Nephron (organoid): ENCODE data around the gene PTGER2.

Source experiments
- H3K27ac Mint-ChIP-seq, 3 experiments: 2 replicates each; pipeline ENCODE4 v1.8.0; 2020; ENCODE audit warnings: mixed read lengths in 3 of 3, mild to moderate bottlenecking in 2 of 3, moderate library complexity in 1 of 3
- H3K27me3 Mint-ChIP-seq: 2 replicates; pipeline ENCODE4 v1.8.0; 2021; ENCODE audit warnings: low read depth, mild to moderate bottlenecking, moderate library complexity, mixed read lengths
- H3K36me3 Mint-ChIP-seq: 2 replicates; pipeline ENCODE4 v1.8.0; 2020; ENCODE audit warnings: low read depth, mixed read lengths
- H3K4me1 Mint-ChIP-seq: 2 replicates; pipeline ENCODE4 v1.8.0; 2020; ENCODE audit warnings: mixed read lengths
- H3K4me3 Mint-ChIP-seq, 3 experiments: 2 replicates each; pipeline ENCODE4 v1.8.0; 2020; ENCODE audit warnings: mild to moderate bottlenecking in 3 of 3, mixed read lengths in 3 of 3, moderate library complexity in 2 of 3
- H3K9me3 Mint-ChIP-seq: 2 replicates; pipeline ENCODE4 v1.8.0; 2020; ENCODE audit warnings: mixed read lengths
- TF ChIP-seq, protein P1 (sequence below), 3 experiments: fragments of 200-600 bp; sonication (generic); IDR thresholded peaks; one replicate each; pipeline ENCODE4 v1.5.0; 2021; ENCODE audit warnings: antibody characterized with exemption in 3 of 3; ENCODE audit not compliant: unreplicated experiment in 3 of 3

PTGER2 gene

GRCh38 chr14:52328276-52328675, 14.2 kb downstream of the PTGER2 start:
- peaks cover 34% of the 10 kb centered on the region for H3K4me1 Mint-ChIP-seq
- no peak overlapping the region for H3K4me3 Mint-ChIP-seq
- no peaks in the 10 kb centered on the region for H3K27me3 Mint-ChIP-seq
- H3K9me3 Mint-ChIP-seq = peaks cover 17% of the 10 kb centered on the region
- H3K36me3 Mint-ChIP-seq = peaks cover 17% of the 10 kb centered on the region
- peak overlapping the region in 1 of 3 experiments; percentile 49 for H3K27ac Mint-ChIP-seq
- TF ChIP-seq, protein P1, sequence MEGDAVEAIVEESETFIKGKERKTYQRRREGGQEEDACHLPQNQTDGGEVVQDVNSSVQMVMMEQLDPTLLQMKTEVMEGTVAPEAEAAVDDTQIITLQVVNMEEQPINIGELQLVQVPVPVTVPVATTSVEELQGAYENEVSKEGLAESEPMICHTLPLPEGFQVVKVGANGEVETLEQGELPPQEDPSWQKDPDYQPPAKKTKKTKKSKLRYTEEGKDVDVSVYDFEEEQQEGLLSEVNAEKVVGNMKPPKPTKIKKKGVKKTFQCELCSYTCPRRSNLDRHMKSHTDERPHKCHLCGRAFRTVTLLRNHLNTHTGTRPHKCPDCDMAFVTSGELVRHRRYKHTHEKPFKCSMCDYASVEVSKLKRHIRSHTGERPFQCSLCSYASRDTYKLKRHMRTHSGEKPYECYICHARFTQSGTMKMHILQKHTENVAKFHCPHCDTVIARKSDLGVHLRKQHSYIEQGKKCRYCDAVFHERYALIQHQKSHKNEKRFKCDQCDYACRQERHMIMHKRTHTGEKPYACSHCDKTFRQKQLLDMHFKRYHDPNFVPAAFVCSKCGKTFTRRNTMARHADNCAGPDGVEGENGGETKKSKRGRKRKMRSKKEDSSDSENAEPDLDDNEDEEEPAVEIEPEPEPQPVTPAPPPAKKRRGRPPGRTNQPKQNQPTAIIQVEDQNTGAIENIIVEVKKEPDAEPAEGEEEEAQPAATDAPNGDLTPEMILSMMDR (IDR thresholded peaks at IDR 0.05; ENCODE audit: unreplicated experiment in 3 of 3) = no peak

DNA sequence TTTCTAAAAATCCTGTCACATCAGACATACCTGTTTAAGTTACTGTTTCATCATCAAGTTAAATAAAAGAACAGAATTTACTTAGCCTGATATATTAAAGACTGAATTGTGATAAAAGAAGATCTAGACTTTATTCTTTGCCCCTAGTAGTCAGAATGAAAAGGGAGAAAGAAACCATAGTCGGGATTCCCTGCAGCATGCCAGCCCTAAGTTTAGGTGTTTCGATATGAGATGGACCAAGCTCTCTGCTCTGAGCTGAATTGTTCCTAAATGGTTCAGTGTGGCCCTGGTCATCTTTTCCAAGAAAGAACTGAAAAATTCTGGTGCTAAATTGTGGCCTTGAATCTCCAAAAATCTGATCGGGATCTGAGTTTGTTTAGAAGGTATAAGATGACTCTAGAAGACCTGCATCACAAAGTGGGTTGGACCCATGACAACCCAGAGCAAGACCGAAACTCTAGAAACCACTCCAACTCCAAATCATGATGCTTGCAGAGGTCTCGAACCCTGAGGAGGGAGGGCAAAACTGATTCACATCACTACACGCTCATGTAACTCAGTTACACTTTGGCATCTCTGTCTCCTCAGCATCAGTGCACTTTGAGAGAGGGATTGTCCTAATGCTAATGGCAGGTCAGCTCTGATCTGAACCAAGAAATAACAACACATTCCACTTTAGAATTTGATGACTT, 15.7 kb downstream of the PTGER2 start:
- peak overlapping the region in 1 of 3 experiments; percentile 39 for H3K27ac Mint-ChIP-seq
- peaks cover 43% of the 10 kb centered on the region for H3K4me1 Mint-ChIP-seq
- H3K36me3 Mint-ChIP-seq = peaks cover 9% of the 10 kb centered on the region

GRCh38 chr14:52332269-52332668, 18.2 kb downstream of the PTGER2 start:
- Mint-ChIP-seq H3K27ac (no peak overlapping the region), H3K27me3 (peaks cover 7% of the 10 kb centered on the region), H3K9me3 (no peaks in the 10 kb centered on the region), H3K4me3 (no peak overlapping the region), H3K4me1 (peaks cover 31% of the 10 kb centered on the region), H3K36me3 (no peaks in the 10 kb centered on the region)
- TF ChIP-seq, protein P1 (IDR thresholded peaks at IDR 0.05; ENCODE audit: unreplicated experiment in 3 of 3) = no peak

More for the DNA sequence above, 15.7 kb downstream of the PTGER2 start:
- Mint-ChIP-seq H3K27me3 (no peaks in the 10 kb centered on the region), H3K9me3 (peaks cover 6% of the 10 kb centered on the region), H3K4me3 (no peak overlapping the region)
- TF ChIP-seq, protein P1 (IDR thresholded peaks at IDR 0.05; ENCODE audit: unreplicated experiment in 3 of 3) = no peak

- Mint-ChIP-seq H3K36me3 (no peaks in the 10 kb centered on the region), H3K27ac (peak overlapping the region in 2 of 3 experiments; percentile 5 to 32), H3K4me1 (peaks cover 22% of the 10 kb centered on the region), H3K4me3 (no peak overlapping the region), H3K9me3 (no peaks in the 10 kb centered on the region), H3K27me3 (peaks cover 7% of the 10 kb centered on the region)
- TF ChIP-seq, protein P1 (IDR thresholded peaks at IDR 0.05; ENCODE audit: unreplicated experiment in 3 of 3) = no peak
Observed at GRCh38 chr14:52333108-52333507, 19.0 kb downstream of the PTGER2 start.

- TF ChIP-seq, protein P1 (IDR thresholded peaks at IDR 0.05; ENCODE audit: unreplicated experiment in 3 of 3) = no peak
- H3K4me3 Mint-ChIP-seq = no peak overlapping the region
- no peaks in the 10 kb centered on the region for H3K9me3 Mint-ChIP-seq
- H3K4me1 Mint-ChIP-seq = peaks cover 20% of the 10 kb centered on the region
- H3K36me3 Mint-ChIP-seq = no peaks in the 10 kb centered on the region
- peak overlapping the region in 2 of 3 experiments; percentile 5 to 32 for H3K27ac Mint-ChIP-seq
- H3K27me3 Mint-ChIP-seq = peaks cover 7% of the 10 kb centered on the region
Observed at GRCh38 chr14:52333823-52334657, 19.9 kb downstream of the PTGER2 start.
